Measurements from ENCODE around the gene ZFP30.

- no peak for TF ChIP-seq EZH2phosphoT487 (IDR thresholded peaks at IDR 0.05)
- TF ChIP-seq CTCF (IDR thresholded peaks at IDR 0.05), result no peak
- no peak for TF ChIP-seq EZH2 (IDR thresholded peaks at IDR 0.05)
Measured at GRCh38 chr19:37565370-37565669, 89.9 kb downstream of the ZFP30 start.
